ENCODE measurements around the gene ATP9B.

DNA sequence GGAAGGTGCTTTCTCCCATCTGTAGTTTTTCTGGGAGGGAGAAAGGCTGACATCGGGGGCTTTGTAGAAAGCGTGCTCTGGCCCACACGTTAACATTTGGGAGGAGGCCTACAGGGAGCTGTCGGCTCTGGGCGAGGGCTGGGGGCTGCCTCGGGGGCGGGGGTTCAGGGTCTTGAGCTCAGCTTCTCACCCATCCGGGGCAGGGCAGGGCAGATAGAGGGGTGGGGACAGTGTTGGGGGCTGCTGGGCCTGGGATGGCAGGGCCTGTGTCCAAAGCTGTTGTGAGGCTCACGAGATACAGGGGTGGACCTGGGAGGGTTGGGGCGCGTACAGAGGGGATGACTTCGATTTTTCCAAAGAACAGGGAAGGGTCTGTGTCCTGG lies 353.6 kb downstream of the ATP9B start:
- TF ChIP-seq RXRA (IDR thresholded peaks at IDR 0.05) (no peak), FOXA1 (IDR thresholded peaks at IDR 0.05) (no peak), RAD21 (IDR thresholded peaks at IDR 0.05) (no peak), GABPA (IDR thresholded peaks at IDR 0.05 in 1 of 2, conservative IDR thresholded peaks at IDR 0.05 in 1 of 2) (no peak), EGR1 (IDR thresholded peaks at IDR 0.05; ENCODE audit: low read depth in 2 of 2) (no peak), TAF1 (conservative IDR thresholded peaks at IDR 0.05) (no peak)
- TF ChIP-seq, protein P1, sequence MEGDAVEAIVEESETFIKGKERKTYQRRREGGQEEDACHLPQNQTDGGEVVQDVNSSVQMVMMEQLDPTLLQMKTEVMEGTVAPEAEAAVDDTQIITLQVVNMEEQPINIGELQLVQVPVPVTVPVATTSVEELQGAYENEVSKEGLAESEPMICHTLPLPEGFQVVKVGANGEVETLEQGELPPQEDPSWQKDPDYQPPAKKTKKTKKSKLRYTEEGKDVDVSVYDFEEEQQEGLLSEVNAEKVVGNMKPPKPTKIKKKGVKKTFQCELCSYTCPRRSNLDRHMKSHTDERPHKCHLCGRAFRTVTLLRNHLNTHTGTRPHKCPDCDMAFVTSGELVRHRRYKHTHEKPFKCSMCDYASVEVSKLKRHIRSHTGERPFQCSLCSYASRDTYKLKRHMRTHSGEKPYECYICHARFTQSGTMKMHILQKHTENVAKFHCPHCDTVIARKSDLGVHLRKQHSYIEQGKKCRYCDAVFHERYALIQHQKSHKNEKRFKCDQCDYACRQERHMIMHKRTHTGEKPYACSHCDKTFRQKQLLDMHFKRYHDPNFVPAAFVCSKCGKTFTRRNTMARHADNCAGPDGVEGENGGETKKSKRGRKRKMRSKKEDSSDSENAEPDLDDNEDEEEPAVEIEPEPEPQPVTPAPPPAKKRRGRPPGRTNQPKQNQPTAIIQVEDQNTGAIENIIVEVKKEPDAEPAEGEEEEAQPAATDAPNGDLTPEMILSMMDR (IDR thresholded peaks at IDR 0.05; ENCODE audit: low read depth, low read length, missing input control) = no peak
- TF ChIP-seq, protein P2, sequence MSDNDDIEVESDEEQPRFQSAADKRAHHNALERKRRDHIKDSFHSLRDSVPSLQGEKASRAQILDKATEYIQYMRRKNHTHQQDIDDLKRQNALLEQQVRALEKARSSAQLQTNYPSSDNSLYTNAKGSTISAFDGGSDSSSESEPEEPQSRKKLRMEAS (IDR thresholded peaks at IDR 0.05) = no peak
- TF ChIP-seq, protein P3, sequence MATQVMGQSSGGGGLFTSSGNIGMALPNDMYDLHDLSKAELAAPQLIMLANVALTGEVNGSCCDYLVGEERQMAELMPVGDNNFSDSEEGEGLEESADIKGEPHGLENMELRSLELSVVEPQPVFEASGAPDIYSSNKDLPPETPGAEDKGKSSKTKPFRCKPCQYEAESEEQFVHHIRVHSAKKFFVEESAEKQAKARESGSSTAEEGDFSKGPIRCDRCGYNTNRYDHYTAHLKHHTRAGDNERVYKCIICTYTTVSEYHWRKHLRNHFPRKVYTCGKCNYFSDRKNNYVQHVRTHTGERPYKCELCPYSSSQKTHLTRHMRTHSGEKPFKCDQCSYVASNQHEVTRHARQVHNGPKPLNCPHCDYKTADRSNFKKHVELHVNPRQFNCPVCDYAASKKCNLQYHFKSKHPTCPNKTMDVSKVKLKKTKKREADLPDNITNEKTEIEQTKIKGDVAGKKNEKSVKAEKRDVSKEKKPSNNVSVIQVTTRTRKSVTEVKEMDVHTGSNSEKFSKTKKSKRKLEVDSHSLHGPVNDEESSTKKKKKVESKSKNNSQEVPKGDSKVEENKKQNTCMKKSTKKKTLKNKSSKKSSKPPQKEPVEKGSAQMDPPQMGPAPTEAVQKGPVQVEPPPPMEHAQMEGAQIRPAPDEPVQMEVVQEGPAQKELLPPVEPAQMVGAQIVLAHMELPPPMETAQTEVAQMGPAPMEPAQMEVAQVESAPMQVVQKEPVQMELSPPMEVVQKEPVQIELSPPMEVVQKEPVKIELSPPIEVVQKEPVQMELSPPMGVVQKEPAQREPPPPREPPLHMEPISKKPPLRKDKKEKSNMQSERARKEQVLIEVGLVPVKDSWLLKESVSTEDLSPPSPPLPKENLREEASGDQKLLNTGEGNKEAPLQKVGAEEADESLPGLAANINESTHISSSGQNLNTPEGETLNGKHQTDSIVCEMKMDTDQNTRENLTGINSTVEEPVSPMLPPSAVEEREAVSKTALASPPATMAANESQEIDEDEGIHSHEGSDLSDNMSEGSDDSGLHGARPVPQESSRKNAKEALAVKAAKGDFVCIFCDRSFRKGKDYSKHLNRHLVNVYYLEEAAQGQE (IDR thresholded peaks at IDR 0.05) = no peak

Data from liver (tissue), 3 donors.